ENCODE results near the gene XRCC1. TPM values are rescaled to one million over a fixed set of nuclear protein-coding genes. Genes with fewer than 3 reads are reported as not detected.
A peak's percentile ranks its signal among the peaks of the same experiment; 100 is the strongest.

Gene XRCC1
- total and polyA plus RNA-seq, 9 of the 15 experiments (the other 6 are each of a cell fraction or from before 2014, with no cell fraction given): 1.5 to 36.9 (median 24.9) TPM

DNA sequence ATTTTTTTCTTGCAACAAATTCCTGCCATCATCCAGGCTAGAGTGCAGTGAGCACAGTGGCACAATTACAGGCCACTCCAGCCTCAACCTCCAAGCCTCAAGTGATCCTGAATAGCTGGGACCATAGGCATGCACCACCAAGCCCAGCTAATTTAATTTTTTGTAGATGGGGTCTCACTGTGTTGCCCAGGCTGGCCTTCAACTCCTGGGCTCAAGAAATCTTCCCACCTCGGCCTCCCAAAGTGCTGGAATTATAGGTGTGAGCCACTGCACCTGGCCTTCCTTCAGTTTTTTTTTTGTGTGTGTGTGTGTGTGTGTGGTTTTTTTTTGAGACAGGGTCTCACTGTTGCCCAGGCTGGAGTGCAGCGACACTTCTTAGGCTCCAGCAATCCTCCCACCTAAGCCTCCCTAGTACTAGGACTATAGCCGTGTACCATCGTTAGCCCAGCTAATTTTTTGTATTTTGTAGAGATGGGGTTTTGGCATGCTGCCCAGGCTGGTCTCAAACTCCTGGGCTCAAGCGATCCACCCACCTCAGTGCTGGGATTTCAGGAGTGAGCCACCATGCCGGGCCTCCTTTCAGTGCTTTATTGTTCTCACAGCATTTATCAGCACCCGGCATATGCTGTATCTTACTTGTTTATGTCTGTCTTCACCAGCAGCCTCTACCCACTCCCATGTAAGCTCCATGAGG is 30.7 kb upstream of the XRCC1 start:
- in situ Hi-C loops (cut with MboI) (no loop called here), intact Hi-C loops (cut with micrococcal nuclease) (no loop called here)
- no peaks in the 10 kb centered on the region for H4K20me1 ChIP-seq (replicated peaks; ENCODE audit: control insufficient read depth, insufficient read depth, low read length)
- peaks cover 7% of the 10 kb centered on the region; the same call in 2 of the 3 replicates for H3K79me2 ChIP-seq (ENCODE audit: control insufficient read depth, insufficient read depth, low read length)
- ChIA-PET CTCF (ENCODE audit: low intra/inter-chr PET ratio) (no interaction called here), POLR2A (interaction anchor here (4.2 to 8.7 kb wide), 2 partner anchors 9 to 10 kb away, joined by 35 to 60 read pairs; partner anchors contain the start of genes IRGQ and ZNF576)
- H3K4me2 ChIP-seq (ENCODE audit: insufficient read depth, low read length): no peak overlapping the region
- peak overlapping the region in 1 of 2 experiments; percentile 38; a peak in 1 of 4 replicates for H3K9ac ChIP-seq (ENCODE audit: insufficient read depth in 1 of 2, low read depth in 2 of 2, low read length in 2 of 2)
- H3K36me3 ChIP-seq (ENCODE audit: control insufficient read depth, insufficient read depth, low read length): peaks cover 29% of the 10 kb centered on the region; the same call in 2 of the 3 replicates
- H3K27ac ChIP-seq (ENCODE audit: extremely low read depth, low read depth, low read length): peak overlapping the region; percentile 19; the same call in 1 of the 3 replicates
- H3K9me1 ChIP-seq (ENCODE audit: control insufficient read depth, insufficient read depth, low read length): peaks cover 5% of the 10 kb centered on the region
- BruUV-seq (replicated peaks): no TSS peak
- ATAC-seq (peak; percentile 46), FAIRE-seq (peak; percentile 72), DNase-seq (ENCODE audit: extremely low read depth in 1 of 4, low spot score in 3 of 4) (peak in 1 of 4 experiments; percentile 59)
- H3K27me3 ChIP-seq (ENCODE audit: control insufficient read depth in 2 of 2, insufficient read depth in 2 of 2, low read length in 2 of 2): no peaks in the 10 kb centered on the region
- no peak overlapping the region for H2AFZ ChIP-seq (ENCODE audit: low read depth, low read length)
- 31% methylated on average over 7 of the region's 7 CpGs for WGBS (ENCODE audit: insufficient coverage, low coverage, missing lambda C conversion rate)
- no peaks in the 10 kb centered on the region for H3K9me3 ChIP-seq (replicated peaks; ENCODE audit: control insufficient read depth, insufficient read depth, low read depth, low read length)
- no peak overlapping the region for H3K4me3 ChIP-seq
- H3K4me1 ChIP-seq (replicated peaks in 1 of 2; ENCODE audit: control insufficient read depth in 2 of 2, insufficient read depth in 2 of 2, low read length in 2 of 2): peaks cover 20 to 21% of the 10 kb centered on the region in 2 experiments
- TF ChIP-seq FOXK2 (conservative IDR thresholded peaks at IDR 0.05 in 1 of 2, IDR thresholded peaks at IDR 0.05 in 1 of 2; ENCODE audit: low read depth in 2 of 2): 0 out of 4 replicates have a peak, but pooled peaks of 1 of the 2 experiments have one; percentile 19
- no peak for TF ChIP-seq MCM2 (IDR thresholded peaks at IDR 0.05; ENCODE audit: low read depth)
- TF ChIP-seq TCF3 (CRISPR knock-in tag; IDR thresholded peaks at IDR 0.05): peak; percentile 43; the same call in 1 of the 2 replicates
- 0 out of 2 replicates have a peak, but pooled peaks have one; percentile 24 for TF ChIP-seq POLR2A (conservative IDR thresholded peaks at IDR 0.05)
- TF ChIP-seq PHF20 (IDR thresholded peaks at IDR 0.05; ENCODE audit: partially characterized antibody): no peak
- TF ChIP-seq KDM1A (IDR thresholded peaks at IDR 0.05): peak; percentile 55 to 58; a peak in 2 of 4 replicates
- TF ChIP-seq, protein P1, sequence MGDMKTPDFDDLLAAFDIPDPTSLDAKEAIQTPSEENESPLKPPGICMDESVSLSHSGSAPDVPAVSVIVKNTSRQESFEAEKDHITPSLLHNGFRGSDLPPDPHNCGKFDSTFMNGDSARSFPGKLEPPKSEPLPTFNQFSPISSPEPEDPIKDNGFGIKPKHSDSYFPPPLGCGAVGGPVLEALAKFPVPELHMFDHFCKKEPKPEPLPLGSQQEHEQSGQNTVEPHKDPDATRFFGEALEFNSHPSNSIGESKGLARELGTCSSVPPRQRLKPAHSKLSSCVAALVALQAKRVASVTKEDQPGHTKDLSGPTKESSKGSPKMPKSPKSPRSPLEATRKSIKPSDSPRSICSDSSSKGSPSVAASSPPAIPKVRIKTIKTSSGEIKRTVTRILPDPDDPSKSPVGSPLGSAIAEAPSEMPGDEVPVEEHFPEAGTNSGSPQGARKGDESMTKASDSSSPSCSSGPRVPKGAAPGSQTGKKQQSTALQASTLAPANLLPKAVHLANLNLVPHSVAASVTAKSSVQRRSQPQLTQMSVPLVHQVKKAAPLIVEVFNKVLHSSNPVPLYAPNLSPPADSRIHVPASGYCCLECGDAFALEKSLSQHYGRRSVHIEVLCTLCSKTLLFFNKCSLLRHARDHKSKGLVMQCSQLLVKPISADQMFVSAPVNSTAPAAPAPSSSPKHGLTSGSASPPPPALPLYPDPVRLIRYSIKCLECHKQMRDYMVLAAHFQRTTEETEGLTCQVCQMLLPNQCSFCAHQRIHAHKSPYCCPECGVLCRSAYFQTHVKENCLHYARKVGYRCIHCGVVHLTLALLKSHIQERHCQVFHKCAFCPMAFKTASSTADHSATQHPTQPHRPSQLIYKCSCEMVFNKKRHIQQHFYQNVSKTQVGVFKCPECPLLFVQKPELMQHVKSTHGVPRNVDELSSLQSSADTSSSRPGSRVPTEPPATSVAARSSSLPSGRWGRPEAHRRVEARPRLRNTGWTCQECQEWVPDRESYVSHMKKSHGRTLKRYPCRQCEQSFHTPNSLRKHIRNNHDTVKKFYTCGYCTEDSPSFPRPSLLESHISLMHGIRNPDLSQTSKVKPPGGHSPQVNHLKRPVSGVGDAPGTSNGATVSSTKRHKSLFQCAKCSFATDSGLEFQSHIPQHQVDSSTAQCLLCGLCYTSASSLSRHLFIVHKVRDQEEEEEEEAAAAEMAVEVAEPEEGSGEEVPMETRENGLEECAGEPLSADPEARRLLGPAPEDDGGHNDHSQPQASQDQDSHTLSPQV (IDR thresholded peaks at IDR 0.05): no peak
- no peak for TF ChIP-seq HNRNPLL (IDR thresholded peaks at IDR 0.05; ENCODE audit: low read depth, low read length, poor library complexity, severe bottlenecking)
- TF ChIP-seq EGR1 (conservative IDR thresholded peaks at IDR 0.05): peak; percentile 40
- TF ChIP-seq SIRT6 (IDR thresholded peaks at IDR 0.05; ENCODE audit: low read depth, low read length): no peak
- peak; percentile 89 for TF ChIP-seq NFIC (IDR thresholded peaks at IDR 0.05)
- TF ChIP-seq SUPT5H (IDR thresholded peaks at IDR 0.05): peak; percentile 33; the same call in 1 of the 2 replicates
- TF ChIP-seq PRPF4 (IDR thresholded peaks at IDR 0.05; ENCODE audit: insufficient read depth, low read depth, low read length, poor library complexity, severe bottlenecking): no peak
- peak; percentile 38; the same call in 1 of the 2 replicates for TF ChIP-seq NCOR1 (IDR thresholded peaks at IDR 0.05)
- no peak for TF ChIP-seq ZNF766 (CRISPR knock-in tag; conservative IDR thresholded peaks at IDR 0.05)
- TF ChIP-seq ARID1B (IDR thresholded peaks at IDR 0.05): peak; percentile 49; the same call in 1 of the 2 replicates
- peak; percentile 70 for TF ChIP-seq CBFA2T3 (IDR thresholded peaks at IDR 0.05)
- peak; percentile 37 for TF ChIP-seq MEIS2 (IDR thresholded peaks at IDR 0.05; ENCODE audit: partially characterized antibody)
- no peak for TF ChIP-seq JUNB (CRISPR knock-in tag; conservative IDR thresholded peaks at IDR 0.05)
